GM23338 (cell line): ENCODE measurements around the gene CCDC92. TPM values are rescaled to one million over a fixed set of nuclear protein-coding genes. Genes with fewer than 3 reads are reported as not detected.

Experiments
- JUNB ChIP-seq: IDR thresholded peaks from one replicate; pipeline ENCODE4 v1.6.1; 2016; ENCODE audit warnings: antibody characterized with exemption; ENCODE audit not compliant: unreplicated experiment
- NANOG ChIP-seq: IDR thresholded peaks from 2 replicates; pipeline ENCODE4 v1.6.1; 2016; ENCODE audit warnings: antibody characterized with exemption, borderline replicate concordance
- POLR2AphosphoS5 ChIP-seq: IDR thresholded peaks from 2 replicates; pipeline ENCODE4 v1.6.1; 2016; ENCODE audit warnings: antibody characterized with exemption, low read depth
- STAT1 ChIP-seq: IDR thresholded peaks from one replicate; pipeline ENCODE4 v1.6.1; 2016; ENCODE audit warnings: antibody characterized with exemption; ENCODE audit not compliant: unreplicated experiment
- ZNF114 ChIP-seq: fragments of 250-450 bp; sonication (Bioruptor Pico); IDR thresholded peaks from 2 replicates; pipeline ENCODE4 v1.5.0; 2020; ENCODE audit warnings: mild to moderate bottlenecking, moderate library complexity
- polyA plus RNA-seq: library from polyadenylated mRNA; unstranded; fragments of >200 nt; fragmentation: Nextera tagmentation; extraction: Ambion mirVana; gene quantifications from 2 replicates; pipeline ENCODE4 v1.2.1, GENCODE V29; 2016
- total RNA-seq: library from RNA; depleted of rRNA; stranded (reverse); fragments of >200 nt; shearing (Covaris generic); gene quantifications from 2 replicates; pipeline ENCODE4 v1.2.3, GENCODE V29; 2014
- TF ChIP-seq, protein P1 (sequence below): fragments of 250-450 bp; sonication (Bioruptor Pico); IDR thresholded peaks from 2 replicates; pipeline ENCODE4 v1.5.0; 2020; ENCODE audit warnings: mild to moderate bottlenecking, moderate library complexity
- TF ChIP-seq, protein P2 (sequence below): IDR thresholded peaks from 2 replicates; pipeline ENCODE4 v1.6.1; 2016; ENCODE audit warnings: antibody characterized with exemption
- TF ChIP-seq, protein P3 (sequence below): IDR thresholded peaks from one replicate; pipeline ENCODE4 v1.6.1; 2018; ENCODE audit warnings: antibody characterized with exemption; ENCODE audit not compliant: unreplicated experiment

The CCDC92 gene
- total and polyA plus RNA-seq, 2 experiments from 2014 or later = 0.08 to 0.31 TPM

DNA sequence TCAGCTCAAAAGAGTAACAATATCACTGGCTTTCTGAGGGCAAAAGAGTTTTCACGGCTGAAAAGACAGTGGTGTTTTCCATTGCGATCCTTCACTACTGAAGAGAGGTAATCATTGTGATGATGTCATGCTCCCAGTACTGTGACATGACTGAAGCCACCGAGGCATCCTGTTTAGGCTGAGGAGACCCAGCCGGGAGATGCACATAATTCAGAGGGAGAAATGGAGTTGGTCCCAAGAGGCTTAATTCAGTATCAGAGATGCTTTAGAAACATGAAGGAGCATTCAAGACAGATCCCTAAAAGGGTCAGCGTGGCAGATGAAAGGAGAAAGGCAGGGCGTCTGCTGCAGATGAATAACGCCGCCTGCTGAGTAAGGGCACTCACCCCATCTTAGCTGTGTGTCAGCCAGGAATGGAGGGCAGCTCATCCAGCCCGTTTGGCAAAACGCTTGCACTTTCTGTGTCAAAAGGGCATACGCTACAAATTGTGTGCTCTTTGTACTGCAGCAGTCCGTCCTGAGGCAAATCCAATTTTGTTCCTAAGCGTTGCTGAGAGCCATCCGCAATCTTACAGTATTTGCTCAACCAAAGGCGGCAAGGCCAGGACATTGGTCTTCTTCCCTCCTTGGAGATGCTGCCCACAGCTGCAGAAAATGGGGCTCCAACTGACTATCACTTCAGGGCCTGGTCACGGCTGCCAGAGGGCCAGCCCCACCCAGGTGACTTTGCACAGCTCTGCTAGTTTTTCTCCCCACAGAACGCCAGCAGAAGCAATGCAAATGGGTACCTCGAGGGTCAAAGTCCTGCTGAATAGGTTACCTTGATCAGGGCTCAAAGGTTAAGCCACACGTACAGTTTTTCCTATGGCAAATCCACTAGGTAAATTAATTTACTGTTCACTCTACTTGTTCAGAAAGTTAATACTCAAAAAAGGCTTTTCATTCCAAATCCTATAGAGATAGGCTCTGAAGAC lies 23.5 kb downstream of the CCDC92 start (continued):
- TF ChIP-seq, protein P1, sequence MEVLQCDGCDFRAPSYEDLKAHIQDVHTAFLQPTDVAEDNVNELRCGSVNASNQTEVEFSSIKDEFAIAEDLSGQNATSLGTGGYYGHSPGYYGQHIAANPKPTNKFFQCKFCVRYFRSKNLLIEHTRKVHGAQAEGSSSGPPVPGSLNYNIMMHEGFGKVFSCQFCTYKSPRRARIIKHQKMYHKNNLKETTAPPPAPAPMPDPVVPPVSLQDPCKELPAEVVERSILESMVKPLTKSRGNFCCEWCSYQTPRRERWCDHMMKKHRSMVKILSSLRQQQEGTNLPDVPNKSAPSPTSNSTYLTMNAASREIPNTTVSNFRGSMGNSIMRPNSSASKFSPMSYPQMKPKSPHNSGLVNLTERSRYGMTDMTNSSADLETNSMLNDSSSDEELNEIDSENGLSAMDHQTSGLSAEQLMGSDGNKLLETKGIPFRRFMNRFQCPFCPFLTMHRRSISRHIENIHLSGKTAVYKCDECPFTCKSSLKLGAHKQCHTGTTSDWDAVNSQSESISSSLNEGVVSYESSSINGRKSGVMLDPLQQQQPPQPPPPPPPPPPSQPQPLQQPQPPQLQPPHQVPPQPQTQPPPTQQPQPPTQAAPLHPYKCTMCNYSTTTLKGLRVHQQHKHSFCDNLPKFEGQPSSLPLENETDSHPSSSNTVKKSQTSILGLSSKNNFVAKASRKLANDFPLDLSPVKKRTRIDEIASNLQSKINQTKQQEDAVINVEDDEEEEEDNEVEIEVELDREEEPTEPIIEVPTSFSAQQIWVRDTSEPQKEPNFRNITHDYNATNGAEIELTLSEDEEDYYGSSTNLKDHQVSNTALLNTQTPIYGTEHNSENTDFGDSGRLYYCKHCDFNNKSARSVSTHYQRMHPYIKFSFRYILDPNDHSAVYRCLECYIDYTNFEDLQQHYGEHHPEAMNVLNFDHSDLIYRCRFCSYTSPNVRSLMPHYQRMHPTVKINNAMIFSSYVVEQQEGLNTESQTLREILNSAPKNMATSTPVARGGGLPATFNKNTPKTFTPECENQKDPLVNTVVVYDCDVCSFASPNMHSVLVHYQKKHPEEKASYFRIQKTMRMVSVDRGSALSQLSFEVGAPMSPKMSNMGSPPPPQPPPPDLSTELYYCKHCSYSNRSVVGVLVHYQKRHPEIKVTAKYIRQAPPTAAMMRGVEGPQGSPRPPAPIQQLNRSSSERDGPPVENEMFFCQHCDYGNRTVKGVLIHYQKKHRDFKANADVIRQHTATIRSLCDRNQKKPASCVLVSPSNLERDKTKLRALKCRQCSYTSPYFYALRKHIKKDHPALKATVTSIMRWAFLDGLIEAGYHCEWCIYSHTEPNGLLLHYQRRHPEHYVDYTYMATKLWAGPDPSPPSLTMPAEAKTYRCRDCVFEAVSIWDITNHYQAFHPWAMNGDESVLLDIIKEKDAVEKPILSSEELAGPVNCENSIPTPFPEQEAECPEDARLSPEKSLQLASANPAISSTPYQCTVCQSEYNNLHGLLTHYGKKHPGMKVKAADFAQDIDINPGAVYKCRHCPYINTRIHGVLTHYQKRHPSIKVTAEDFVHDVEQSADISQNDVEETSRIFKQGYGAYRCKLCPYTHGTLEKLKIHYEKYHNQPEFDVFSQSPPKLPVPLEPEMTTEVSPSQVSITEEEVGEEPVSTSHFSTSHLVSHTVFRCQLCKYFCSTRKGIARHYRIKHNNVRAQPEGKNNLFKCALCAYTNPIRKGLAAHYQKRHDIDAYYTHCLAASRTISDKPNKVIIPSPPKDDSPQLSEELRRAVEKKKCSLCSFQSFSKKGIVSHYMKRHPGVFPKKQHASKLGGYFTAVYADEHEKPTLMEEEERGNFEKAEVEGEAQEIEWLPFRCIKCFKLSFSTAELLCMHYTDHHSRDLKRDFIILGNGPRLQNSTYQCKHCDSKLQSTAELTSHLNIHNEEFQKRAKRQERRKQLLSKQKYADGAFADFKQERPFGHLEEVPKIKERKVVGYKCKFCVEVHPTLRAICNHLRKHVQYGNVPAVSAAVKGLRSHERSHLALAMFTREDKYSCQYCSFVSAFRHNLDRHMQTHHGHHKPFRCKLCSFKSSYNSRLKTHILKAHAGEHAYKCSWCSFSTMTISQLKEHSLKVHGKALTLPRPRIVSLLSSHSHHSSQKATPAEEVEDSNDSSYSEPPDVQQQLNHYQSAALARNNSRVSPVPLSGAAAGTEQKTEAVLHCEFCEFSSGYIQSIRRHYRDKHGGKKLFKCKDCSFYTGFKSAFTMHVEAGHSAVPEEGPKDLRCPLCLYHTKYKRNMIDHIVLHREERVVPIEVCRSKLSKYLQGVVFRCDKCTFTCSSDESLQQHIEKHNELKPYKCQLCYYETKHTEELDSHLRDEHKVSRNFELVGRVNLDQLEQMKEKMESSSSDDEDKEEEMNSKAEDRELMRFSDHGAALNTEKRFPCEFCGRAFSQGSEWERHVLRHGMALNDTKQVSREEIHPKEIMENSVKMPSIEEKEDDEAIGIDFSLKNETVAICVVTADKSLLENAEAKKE (CRISPR knock-in tag) = no peak
- TF ChIP-seq POLR2AphosphoS5 (no peak), NANOG (no peak), ZNF114 (CRISPR knock-in tag) (no peak), JUNB (no peak), STAT1 (no peak)
- TF ChIP-seq, protein P2, sequence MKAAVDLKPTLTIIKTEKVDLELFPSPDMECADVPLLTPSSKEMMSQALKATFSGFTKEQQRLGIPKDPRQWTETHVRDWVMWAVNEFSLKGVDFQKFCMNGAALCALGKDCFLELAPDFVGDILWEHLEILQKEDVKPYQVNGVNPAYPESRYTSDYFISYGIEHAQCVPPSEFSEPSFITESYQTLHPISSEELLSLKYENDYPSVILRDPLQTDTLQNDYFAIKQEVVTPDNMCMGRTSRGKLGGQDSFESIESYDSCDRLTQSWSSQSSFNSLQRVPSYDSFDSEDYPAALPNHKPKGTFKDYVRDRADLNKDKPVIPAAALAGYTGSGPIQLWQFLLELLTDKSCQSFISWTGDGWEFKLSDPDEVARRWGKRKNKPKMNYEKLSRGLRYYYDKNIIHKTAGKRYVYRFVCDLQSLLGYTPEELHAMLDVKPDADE = no peak
- TF ChIP-seq, protein P3, sequence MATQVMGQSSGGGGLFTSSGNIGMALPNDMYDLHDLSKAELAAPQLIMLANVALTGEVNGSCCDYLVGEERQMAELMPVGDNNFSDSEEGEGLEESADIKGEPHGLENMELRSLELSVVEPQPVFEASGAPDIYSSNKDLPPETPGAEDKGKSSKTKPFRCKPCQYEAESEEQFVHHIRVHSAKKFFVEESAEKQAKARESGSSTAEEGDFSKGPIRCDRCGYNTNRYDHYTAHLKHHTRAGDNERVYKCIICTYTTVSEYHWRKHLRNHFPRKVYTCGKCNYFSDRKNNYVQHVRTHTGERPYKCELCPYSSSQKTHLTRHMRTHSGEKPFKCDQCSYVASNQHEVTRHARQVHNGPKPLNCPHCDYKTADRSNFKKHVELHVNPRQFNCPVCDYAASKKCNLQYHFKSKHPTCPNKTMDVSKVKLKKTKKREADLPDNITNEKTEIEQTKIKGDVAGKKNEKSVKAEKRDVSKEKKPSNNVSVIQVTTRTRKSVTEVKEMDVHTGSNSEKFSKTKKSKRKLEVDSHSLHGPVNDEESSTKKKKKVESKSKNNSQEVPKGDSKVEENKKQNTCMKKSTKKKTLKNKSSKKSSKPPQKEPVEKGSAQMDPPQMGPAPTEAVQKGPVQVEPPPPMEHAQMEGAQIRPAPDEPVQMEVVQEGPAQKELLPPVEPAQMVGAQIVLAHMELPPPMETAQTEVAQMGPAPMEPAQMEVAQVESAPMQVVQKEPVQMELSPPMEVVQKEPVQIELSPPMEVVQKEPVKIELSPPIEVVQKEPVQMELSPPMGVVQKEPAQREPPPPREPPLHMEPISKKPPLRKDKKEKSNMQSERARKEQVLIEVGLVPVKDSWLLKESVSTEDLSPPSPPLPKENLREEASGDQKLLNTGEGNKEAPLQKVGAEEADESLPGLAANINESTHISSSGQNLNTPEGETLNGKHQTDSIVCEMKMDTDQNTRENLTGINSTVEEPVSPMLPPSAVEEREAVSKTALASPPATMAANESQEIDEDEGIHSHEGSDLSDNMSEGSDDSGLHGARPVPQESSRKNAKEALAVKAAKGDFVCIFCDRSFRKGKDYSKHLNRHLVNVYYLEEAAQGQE = no peak
